NCI-H748 treated with DMSO at 0.1 percent for 48 hours (cell line): ENCODE measurements around the gene ABCC8.
A peak's percentile ranks its signal among the peaks of the same experiment; 100 is the strongest.

Experiments used
- DNase-seq: peaks from one replicate; lab custom pipeline; 2025; lab: John Stamatoyannopoulos, UW

ABCC8 gene

DNA sequence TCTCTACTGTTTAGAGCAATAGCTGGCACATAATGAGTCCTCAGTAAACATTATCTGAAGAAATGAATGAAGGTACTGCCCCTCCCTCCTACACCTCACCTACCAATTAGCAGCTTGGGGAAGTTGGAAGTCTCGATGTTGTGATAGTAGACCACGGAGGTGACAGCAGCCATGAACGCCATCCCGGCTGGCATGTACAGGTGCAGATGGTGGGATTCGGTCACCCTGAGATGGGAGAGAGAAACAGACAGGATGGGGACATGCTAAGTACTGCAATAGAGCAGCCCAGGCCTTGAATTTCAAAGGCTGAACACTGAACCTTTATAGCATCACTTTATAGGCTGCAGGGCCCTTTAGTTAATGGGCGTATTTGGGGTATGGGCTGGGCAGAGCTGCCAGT lies 6.6 kb downstream of the ABCC8 start:
- DNase-seq: no peak

DNA sequence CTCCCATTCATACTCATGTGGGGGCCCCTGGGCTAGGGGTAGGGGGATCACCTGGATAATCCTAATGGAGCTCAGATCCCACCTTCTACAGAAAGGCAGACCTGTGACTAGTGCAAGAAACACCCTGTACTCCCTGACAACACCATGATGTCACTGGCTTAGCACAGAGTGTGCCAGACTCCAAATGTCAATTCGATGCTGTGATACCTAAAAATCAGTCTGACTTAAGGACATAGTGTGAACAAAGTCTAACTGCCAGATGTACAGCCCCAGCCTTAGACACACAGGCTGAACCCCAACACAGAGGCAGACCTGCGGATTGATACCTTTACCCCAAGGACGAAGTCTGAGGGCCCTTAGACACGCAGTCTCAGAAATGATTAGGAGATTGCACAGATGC lies 8.5 kb downstream of the ABCC8 start:
- DNase-seq: no peak

DNA sequence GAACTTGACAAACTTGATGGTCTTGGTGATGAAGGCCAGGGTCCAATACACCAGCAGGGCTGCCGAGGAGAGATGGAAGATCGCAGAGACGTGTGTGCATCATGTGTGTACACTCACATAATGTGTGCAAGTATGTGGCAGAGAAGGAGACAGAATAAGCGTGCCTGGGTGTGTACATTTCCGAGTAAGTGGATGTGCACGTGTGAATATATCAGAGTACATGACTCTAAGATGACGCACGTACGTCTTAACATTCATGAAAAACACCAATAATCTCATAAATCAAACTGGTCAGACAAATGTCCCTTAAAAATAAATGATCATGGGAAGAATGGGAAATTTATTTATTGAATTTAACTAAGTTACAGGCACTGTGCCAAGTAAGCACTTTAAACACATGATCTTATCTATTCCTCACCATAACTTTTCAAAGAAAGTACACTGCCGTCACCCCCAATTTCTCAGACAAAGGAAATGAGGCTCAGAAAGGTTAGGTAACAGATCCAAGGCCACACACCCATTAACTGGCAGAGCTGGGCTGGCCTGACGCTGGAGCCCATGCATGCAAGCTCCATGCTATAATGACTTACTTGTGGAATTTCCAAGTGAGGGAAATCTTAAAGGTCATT lies 13.0 kb downstream of the ABCC8 start:
- DNase-seq: no peak

DNA sequence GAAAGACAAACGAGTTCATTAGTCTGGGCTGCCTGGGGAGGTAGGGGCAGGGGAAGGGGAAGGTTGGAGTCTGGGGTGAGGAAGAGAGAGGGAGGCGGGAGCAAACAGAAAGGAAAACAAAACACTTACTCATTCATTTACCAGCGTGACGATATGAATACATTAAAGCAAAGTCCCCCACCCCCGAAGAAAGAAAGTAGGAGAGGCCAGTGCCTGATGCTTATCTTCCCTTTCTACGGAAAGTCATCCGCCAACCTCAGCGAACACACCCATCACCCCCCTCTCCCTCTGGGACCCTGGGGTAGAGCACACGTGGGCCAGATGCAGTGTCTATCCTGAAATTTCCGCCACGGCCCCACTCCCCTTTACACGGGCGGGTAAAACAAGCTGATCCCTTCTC lies 13.7 kb downstream of the ABCC8 start:
- DNase-seq: no peak

DNA sequence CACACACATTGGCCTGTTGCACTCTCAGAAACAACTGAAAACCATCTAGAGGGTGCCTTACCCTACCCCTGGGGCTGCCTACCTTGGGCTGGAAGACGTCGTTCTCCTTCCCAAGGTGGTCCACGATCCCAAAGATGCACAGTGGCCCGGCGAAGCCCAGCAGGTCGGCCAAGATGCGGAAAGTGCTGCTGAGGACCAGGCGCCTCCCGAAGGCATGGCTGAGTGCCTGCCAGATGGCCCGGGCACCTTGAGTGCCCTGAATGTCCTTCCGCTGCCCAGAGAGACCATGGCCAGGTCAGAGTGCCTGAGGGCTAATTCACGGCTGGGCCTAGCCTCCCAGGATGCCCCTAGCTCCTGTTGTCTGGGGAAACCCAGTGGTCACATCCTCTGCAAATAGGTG lies 16.2 kb downstream of the ABCC8 start:
- no peak for DNase-seq

DNA sequence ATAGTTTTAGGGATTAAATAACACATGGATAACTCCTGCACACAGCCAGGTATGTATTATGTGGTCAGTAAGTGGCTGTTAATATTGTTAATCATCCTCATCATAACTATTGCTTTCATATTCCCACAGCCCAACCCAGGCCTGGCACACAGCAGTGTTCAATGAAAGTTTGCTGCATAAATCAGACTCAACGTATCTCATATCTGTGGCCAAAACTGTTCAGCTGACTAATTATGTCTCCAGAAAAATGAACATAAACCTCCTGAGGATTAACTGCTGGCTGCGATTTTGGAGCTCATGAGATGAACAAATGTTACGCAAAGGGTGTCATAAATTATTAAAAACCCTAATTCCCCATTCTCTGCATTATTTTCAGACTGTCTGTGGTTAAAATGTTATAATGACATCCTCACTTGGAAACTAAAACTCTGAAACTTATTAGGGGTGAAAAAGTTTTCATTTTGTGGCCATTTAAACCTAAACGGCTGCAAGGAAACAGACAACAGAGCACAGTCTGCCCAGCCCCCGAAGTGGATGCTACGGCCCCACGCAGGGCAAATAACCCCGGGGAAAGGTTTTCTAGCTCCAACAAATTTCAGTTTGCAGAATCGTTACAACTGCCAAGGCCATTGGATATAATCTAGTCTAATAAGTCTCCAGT lies 17.3 kb downstream of the ABCC8 start:
- no peak for DNase-seq

DNA sequence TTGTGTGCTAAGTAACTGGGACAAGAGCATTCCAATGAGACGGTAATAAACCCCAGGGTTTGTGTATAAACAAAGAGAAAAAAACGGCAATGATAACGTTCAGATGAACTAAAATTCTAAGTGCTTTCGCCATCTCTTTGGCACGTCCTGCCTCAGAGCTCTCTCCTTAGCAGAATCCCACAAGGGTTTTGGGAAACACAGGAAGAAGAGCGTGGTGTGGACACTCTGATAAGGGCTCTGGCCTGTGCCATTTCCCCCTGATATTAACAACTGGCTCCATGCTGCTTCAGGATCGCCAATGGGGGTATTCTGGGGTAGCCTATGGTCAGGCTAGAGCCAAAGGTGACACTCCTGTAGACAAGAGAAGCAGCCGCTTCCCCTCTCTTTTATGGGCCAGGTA lies 18.4 kb downstream of the ABCC8 start:
- no peak for DNase-seq

DNA sequence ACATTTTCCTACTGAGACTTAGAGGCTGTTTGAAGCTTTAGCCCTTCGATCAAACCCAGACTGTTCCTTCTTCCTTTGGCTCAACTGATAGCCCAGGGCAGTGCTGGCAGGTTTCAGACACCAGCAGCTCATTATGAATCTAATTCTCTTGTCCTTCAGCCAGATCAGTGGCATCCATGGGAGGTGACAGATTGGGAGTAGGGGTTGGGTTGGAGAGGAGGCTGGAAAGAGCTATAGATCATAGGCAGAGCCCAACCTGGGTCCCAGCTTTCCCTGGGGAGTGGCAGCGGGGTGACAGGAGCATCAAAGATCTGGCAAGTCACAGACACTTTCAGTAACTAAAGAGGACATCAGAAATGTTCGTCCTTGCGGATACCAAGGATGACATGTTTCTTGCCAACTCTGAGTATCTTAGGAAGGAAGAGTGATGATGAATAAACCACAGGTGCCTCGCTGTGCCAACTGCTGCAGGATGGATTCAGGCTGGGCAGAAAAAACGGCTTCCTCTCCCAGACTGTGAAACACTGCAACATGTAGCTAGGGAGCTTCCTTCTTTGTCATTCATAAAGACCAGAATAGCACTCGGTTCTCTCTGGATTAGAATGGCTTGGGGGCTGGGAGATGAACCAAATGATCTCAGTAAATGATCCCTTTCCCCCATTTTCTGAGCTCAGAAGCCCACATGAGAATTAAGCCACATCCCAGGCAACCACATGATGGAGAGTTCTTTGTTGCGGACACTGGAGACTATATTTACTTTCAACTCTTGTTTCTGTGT lies 19.1 kb downstream of the ABCC8 start:
- no peak for DNase-seq

DNA sequence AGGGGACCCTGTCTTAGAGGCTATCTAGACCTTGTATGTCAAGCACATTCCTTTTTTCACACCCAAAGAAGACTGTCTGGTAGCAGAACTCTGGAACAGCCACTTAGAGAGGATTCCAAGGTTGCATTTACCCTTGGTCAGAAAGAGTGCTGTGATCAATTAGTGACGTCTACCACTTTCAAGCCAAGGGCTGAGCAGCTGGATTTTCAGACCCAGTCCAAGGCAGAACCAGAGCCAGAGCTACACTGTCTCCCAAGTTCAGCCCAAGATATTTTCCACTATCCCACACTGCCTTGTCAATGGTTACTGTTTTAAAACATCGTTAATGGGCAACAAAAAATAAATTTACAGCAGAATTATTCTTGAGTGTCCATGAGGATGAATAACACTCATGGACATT lies 24.0 kb downstream of the ABCC8 start:
- no peak for DNase-seq

DNA sequence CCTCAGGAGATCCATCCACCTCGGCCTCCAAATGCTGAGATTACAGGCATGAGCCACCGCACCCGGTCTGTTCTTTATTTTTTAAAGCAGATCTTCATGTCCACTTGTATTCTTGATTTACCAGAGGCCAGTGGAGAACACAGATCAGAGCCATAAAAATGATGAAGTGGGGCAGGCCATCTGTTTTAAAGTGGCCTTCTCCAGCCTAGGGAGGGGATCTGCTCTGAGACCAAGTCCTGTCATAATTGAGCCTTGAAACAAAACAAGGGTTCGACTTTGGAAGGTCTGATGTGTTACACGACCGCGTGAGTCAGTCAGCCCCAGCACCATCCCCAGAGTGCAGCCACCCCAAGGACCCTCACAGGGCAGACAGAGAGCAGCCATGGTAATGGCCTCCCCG lies 27.5 kb downstream of the ABCC8 start:
- no peak for DNase-seq

DNA sequence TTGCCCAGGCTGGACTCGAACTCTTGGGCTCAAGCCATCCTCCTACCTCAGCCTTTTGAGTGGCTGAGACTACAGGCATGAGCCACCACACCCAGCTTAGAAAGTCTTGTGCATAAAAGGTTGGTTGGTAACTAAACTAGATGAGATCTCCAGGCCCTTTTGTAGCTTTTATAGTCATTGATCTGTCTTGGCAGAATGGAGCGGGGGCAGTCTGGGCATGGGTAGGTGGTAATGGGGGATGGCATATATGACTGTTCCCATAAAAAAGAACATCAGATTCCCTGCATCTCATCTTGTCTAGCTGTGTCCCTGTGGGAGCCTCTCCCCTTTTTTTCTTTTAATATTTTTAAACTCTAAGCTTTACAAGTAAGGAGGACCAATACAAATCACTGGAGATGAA lies 30.2 kb downstream of the ABCC8 start:
- DNase-seq: no peak

DNA sequence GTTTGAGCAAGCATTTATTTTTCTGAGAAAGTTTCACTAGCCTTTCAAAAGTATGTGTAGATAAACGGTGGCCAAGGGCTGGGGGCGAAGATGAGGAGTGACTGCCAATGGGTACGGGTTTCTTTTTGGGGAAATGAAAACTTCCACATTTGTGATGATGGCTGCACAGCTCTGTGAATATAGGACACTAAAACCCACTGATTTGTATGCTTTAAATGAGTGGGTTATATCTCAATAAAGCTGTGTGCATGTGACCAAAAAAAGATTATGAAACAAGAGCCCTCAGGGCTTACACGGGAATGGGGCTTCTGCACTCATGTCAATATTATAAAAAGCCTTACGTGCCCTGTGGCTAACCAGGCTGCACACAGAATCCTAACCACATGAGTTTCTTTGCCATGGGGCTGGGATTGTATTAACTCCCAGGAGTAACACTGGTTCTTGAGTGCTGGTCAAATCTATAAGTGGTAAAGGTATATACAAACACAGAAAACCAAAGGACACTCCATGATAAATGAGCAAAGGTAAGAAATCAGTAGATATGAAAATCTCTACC lies 31.3 kb downstream of the ABCC8 start:
- DNase-seq: no peak

DNA sequence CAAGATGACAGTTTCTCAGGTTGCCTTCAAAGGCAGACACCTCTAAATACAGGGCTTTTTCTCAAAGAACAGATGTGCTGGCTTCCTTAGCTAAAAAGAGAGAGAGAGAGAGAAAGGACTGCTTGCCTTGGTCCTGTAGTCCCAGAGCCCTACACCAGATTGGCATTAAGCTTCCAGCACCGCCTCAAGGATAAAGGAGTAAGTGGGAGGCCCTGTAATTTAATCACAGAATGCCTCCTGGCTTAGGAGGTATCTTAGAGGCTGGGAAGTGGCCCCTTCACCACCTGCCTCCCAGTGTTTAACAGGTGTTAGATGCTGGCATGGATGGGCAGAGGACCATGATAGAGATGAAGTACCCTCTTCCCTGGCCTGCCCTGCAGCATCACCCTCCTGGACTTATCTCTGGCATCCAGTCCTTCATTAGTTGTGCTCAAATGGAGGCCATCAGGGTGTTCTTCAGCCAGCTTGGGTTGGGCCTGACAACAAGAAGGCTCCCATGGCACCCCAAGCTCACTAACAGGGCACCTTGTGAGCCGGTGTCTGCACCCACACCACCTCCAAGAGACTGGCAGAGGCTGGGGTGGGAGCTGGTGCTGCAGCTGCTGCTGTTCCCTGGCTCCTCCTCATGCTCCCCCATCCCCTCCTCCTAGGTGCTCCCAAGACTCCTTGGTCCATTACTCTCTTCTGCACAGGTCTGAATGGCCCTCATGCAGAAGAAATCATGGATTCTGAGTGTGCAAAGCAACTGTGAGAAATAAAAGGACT lies 32.5 kb downstream of the ABCC8 start:
- no peak for DNase-seq

DNA sequence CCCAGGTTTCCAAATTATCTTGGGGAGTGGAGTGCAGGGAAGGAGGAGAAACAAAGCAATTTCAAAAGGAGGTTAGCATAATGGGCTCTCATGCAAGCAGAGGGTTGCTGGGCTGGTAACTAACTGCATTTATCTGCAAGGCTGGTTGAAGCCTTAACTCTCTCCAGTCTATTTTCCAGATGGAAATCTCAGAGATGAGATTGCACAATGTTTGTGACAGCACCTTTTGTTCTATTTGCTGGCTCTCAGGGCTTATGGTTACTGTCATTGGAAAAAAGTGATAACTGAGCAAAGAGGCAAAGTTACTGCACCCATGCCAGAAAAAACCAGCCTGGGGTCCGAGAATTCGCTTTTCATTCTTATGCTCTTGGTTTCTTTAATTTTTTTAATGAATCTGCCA lies 33.2 kb downstream of the ABCC8 start:
- no peak for DNase-seq

DNA sequence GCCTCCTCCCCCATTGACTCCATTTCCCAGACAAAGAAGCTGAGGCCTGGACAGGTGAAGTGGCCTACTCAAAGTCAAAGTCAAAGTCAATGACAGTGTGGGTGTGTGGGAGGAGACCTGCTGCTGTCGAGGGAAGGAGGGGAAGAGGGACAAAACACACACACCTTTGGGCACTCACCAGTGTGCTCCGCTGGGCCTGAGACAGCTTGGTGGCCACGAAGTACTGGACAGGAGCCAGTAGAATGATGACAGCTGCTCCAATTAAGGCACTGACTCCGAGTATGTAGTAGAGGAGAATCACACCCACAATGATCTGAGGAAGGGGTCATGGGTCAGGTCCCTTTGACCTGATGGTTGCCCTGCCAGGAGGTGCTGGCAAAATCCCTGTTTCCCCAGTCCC lies 33.6 kb downstream of the ABCC8 start:
- DNase-seq: no peak

DNA sequence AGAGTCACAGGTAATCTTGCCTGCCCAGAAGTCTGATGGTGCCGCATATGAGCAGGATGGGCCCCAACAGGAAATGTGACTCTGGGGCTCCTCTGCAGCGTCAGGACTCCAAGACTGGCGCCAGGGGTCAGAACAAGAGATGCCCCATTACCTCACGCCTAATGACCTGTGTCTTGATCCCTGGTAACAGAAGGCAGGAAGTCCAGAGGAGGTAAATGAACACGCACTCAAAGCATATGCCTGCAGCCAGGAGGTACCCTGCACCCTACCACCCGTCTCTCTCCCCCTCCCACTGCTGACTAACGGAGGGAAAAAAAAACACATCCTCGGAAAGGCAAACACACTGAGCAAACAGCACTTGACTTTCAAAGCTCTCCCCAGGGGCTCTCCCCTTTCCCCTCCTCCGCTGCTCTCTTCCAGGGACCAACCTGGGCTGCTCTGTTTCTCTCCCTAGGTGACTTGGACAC lies 37.3 kb downstream of the ABCC8 start:
- peak; percentile 85 for DNase-seq

DNA sequence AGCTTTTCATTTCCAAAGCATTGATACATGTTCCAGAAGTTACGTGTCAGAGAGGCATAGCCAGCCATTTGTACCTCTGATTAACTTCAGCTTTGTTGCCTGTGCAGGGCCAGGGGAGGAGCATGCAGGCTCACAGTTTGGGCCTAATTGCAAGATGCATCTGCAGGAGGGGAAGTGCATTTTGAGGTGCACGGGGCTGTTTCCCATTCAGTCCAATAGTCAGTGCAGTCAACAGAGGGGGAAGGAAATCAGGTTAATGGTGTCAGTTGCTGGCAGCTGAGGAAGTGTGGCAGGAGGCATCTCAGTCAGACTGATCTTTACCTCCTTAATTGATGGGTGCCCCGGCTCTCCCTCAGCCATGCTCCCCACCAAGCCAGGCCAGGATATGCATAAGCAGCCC lies 39.3 kb downstream of the ABCC8 start:
- no peak for DNase-seq

DNA sequence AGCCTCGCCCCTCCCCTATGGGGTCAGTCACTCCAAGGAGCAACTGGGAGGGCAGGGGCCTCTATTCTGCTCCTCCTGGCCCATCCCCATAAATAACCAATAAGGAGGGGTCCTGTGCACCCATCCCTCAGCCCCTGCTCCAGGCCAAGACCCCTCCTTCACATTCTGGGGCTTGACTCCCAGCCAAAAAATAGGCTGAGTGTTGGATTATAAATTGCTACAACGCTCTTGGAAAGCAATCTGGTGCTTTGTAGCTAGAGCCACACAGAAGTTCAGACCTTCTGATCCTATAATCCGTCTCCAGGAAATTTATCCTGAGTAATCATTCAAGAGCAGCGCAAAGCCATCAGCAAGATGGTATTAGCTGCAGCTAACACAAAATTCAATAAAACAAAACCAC lies 42.5 kb downstream of the ABCC8 start:
- no peak for DNase-seq

DNA sequence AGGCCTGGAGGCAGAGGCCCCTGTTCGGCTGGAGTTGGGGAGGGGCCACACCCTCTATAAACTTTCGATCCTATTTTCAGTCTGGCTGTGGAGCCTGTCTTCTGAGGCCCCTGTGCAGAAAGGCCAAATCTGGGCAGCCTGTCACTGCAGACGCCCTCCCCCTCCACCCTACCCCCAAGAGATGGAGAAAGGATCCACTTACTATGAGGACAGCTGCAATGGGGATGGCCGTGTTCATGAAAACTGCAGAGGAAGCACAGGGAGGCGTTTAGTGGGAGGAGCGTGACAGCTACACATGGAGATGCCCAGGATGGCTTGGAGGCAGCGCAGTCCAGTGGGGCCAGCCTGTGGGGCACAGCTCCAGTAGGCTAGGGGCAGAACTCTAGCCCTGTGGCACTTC lies 44.6 kb downstream of the ABCC8 start:
- DNase-seq: no peak

DNA sequence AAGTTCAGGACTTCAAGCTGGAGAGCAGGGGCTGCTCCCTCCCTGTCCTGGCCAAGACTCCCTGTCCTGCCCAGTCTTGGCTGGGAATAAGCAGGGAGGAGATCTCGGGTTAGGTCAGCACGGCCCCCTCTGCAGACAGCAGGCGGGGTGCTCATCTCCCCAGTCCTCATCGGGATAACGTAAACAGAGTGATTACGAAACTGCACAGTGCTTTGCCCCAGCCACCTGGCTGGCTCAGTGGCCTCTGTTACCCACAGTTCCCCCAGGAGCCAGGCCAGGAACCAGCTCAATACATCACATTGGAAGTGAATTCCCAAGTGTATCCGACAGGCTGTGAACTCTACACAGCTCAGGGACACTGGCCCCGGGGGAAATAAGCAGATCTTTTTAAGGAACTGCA lies 45.5 kb downstream of the ABCC8 start:
- DNase-seq: no peak

DNA sequence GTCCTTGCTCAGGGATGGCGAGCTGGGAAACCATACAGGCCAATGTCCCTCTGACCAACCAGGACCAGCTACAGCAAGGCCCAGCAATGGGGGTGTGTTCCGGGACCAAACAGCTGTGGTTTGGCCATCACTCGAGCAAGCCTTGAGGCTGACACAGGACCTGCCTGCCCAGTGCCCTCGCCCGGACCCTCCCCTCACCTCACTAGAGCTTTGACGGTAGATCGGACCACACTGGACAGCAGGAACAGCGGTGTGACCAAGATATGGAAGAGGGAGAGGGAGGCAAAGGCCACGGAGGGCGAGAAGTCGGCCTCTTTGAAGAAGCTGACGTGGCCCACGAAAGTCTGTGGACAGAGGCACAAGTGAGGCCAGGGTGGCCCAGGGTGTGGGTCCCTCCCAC lies 46.0 kb downstream of the ABCC8 start:
- DNase-seq: no peak

DNA sequence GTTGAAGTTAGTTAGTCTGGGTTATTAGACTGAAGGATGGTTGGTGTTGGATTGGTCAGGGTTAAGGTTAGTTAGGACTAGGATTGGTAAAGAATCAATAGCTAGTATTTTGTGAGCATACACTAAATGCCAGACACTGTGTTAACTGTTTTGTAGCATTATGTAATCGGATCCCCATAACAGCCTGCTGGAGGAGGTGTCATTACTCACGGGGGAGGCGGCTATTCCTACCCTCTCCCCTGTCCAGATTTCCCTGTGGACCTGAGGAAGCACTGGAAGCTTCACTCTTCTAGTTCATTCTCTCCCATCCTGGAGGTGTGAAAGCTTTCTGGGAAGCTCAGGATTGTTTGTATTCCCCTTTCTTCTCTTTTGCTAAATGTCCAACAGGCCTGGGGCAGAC lies 47.7 kb downstream of the ABCC8 start:
- DNase-seq: no peak
